RKO (cell line): ENCODE results near the gene CADPS2.
A peak's percentile ranks its signal among the peaks of the same experiment; 100 is the strongest.
"Not testable (repeated sequence)": the region's sequence is repeated elsewhere in the genome, so short reads cannot be mapped to it uniquely, and the experiment has no call there.

ENCODE experiments used
- DNase-seq: peaks from one replicate; pipeline ENCODE4 v3.0.0-alpha.2; 2016; ENCODE audit warnings: low spot score

CADPS2 gene

GRCh38 chr7:122307228-122307621 is 579.0 kb downstream of the CADPS2 start:
- DNase-seq = no peak

GRCh38 chr7:122306320-122307227 is 579.7 kb downstream of the CADPS2 start:
- DNase-seq = no peak

DNA sequence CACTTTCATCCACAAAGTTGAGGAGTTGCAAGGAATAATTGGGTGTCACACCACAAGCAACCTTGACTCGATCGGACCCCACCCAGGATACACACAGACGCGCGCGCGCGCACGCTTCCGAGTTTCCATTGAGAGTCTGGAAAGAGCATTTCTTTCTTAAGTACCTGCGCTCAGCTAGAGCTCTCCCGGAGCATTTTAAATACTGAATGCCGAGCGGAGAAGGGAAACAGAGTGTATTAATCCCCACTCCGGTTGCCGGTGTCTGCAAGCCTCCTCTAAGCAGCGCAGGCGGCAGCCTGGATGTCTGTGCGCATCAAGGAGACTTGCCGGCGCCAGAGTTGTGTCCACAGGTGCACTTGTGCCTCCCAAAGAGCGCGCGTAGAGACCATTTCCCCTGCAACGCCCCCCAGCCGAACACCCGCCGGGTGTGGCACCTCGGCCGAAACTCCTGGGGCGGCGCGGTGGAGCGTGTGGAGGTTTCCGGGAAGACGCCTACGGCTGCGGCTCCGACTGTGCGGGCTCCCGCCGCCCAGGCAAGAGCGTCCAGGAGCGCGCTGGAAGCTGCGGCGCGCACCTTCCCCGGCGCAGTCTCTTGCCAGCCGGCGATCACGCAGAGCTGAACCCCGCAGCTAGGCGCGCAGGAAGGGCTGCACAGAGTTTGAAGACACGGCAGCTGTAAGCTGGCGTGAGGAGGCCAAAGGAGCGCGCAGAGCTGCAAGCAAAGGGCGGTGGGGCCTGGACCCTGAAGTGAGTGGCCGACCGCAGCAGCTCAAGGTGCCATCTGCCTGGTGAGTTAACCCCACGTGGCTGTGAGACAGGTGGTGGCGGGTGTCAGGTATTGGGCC is 580.6 kb downstream of the CADPS2 start:
- DNase-seq = peak; percentile 43

DNA sequence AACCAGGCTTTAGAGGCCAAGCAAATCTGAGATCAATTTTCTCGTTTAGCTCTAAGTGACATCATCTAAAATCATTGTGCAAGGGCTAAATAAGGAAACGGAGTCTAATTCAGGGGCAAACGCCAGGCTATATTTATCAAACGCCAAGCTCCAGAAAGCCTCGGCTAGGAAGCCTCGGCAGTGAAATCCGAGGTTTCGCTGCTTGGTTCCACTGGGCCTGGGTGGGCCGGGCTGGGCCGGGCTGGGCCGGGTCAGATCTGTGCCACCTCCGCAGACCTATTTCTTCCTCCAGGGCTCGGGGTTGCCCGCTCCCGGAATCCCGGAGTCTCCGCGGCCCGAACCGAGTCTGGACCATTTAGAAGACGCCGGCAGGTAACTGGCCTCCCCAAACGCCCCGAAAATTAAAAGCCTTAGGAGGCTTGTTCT is 581.3 kb downstream of the CADPS2 start:
- no peak for DNase-seq

DNA sequence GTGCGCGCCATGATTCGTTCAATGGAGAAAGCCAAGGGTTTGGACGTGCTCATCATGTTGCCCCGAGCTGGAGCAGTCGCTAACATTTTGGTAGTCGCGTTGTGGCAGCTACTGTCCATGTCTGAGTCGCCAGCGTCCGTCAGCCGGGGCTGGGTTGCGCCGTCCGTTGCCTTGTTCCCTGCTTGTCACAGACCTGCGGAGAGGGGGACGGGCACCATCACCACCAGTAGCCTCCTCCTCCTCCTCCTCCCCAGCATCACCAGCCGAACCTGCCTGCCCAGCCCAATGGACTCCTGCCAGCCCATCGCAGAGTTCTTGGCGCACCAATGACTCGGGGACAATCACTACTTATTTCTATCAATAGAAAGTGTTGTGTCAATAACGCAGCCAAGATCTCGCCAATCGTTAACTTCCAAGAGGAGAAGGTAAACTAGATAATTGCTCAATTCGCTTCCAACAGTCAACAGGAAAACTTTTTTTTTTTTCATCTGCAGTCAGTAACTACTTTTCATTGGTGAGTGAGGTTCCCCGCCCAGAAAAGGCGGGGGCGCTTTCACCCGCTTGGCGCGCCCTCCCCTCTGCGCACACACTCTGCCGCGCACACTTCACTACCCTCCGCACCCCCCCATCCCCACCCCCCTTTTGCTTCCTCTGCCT is 581.8 kb downstream of the CADPS2 start, which contains the start of gene FEZF1:
Gene FEZF1 (minus strand): TSS at position 432 of the 657 bp plus-strand sequence. CDS start 313 bp downstream, at position 119.
- peak; percentile 73 for DNase-seq

DNA sequence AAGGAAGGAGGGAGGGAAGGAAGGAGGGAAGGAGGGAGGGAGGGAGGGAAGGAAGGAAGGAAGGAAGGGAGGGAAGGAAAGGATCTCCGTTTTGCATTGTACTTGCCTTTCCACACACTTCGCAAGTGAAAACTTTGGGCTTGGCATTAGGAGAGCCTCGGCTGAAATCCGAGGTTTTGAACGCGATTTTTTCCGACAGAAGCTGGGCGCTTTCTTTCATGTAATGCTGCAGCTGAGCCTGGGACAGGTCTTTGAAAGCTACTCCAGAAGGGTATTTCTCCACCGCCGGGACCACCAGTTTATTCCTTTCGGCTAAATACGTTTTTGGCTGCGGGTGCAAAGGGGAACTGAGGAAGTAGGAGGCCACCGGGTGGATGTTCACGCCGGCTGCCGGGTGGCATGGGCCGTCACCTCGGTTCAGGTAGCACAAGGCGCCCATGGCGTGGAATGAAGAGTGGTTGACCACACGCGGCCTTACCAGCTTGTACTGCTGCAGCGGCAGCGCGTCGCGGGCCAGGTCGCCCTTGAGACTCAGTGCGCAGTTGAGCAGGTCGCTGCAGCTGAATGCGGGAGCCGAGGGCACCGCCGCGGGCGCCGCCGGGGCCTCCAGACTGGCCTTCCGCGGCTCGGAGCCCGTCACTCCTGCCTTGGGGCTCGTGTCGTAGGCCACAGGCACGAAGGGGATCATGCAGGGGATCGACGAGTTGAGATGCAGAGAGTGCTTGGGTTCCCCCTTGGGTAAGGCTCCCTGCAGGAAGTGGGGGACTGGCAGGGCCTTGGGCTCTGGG is 582.5 kb downstream of the CADPS2 start:
- no peak for DNase-seq

GRCh38 chr7:122302761-122303530 is 583.3 kb downstream of the CADPS2 start:
- DNase-seq = no peak

DNA sequence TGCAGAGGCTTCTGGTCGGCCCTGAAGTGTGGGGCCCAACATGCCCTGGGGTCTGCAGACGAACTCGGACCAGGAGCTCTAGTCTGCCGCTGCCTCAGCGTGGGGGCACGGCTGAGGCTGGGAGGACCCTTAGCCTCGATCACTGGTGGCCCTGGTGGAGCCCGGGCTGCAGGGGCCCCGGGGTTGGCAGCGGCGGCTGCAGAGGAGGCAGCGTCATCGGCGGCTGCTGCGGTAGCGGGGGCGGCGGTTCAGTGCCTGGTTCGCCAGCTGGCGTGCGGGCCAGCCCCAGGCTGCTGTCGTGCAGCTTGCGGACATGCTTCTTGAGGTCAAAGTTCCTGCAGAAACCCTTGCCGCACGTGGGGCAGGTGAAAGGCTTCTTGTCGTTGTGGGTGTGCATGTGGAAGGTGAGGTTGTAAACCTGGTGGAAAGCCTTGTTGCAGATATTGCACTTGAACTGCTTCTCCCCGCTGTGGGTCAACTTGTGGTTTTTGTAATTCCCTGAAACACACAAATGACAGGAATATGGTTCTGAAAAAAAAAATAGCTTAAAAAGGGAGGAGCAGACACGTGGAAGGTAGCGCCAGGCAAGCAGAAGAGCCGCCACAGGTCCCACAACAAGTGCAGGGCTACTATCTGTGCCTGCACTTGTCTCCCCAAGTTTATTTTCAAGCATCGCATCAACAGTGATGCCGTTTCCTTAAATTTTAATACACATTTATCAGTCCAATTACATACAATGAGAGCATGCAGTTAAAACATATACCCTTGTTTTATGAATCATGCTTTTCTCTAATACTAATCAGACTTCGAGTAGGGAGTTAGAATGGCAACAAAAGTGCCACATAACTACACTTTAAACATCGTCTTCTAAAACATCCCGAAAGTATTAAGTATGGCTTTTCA is 584.2 kb downstream of the CADPS2 start:
- no peak for DNase-seq

DNA sequence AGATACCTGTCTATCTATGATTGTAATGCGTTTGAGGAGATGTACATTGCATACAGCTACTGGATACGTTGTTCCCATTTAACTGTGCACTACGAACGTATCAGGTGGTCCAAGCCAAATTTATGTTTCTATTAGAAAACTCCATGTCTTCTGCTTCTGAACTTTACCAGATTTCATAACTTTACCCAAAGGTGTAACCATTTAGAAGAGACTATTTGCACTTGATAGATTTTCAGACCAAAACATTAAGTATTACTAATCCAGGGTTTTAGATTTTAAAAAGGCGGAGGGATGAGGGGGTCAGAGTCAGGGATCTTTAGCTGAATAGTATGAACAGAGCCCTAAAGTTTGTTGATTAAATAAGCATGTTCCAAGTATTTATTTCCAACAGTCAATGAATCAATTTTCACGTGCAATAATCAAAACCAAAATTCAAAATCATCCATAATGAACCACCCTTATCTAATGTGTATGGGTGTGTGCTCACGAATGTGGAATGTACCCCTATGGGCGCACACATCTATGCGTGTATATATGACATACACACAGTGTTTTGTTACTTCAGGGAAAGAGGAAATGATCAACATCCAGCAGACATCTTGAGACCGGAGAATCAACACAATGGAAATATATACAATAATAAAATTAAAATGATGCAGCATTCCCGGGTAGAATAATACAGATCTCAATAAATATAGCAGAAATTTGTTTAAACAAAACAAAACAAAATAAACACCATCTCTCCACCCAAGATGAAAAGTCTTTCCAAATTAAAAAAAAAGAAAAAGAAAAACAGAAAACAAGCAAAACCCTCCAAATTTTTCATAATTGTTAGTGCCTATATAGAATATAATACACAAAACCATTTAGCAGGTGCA is 585.1 kb downstream of the CADPS2 start:
- no peak for DNase-seq

- DNase-seq = no peak
Measured at GRCh38 chr7:122300211-122300932, 585.9 kb downstream of the CADPS2 start.

- no peak for DNase-seq
Measured at GRCh38 chr7:122299624-122300210, 586.5 kb downstream of the CADPS2 start.

DNA sequence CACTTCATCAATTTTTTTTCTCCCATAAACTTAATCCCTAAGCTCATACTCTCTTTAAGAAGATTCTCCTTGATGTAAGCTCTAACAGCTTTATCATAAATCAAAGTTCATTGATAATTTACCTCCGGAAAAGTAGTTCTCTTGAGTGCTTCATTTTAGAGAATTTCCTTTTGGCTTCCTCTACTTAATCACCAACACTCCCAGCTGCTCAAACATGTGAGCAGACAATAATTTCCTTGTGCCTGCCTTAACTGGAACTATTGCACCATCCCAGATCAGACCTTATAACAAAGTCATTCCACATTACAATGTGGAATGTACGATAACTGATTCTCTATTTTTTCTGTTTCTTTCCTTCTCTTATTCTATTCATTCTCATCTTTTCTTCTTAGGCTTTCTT is 587.6 kb downstream of the CADPS2 start:
- no peak for DNase-seq

- DNase-seq = no peak
Measured at GRCh38 chr7:122298131-122298530, 588.1 kb downstream of the CADPS2 start.

DNA sequence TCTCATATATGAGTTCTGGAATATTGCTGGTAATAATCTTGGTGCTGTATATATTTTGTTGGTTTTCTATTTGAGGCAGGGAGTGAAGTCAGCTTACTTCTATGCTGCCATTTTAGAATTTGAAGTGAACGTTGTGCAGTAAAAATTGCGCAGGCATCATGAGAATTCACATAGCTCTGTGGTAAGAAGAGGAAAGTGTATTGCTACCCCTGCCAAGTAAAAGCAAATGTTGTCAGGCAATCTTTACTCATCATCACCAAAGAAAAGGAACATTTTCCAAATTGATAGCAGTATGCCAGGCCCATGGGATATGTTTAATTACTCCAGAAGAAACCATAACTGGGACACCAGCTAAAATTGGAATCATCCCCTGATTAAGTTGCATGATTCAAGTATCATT is 595.1 kb downstream of the CADPS2 start:
- no peak for DNase-seq

DNA sequence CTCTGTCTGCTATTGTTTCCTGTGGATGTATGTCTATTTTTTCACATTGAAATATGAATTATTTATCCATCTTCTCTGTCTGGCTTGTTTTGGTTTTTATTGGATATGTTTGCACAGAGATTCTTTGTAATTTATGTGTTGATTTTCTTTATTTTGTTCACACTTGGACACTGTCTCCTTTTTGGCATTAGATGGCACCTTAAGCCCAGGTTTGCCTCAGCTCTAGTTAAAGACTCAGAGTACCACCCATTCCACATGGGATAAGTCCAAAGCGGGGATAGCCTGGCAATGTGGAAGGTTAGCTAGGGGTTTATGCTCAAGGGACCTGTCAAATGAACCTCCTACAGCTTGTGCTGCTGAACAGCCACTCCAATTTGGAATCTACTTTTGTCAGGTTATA is 595.8 kb downstream of the CADPS2 start:
- DNase-seq = no peak

GRCh38 chr7:122289426-122289825 is 596.8 kb downstream of the CADPS2 start:
- DNase-seq = no peak

GRCh38 chr7:122284608-122285007 is 601.7 kb downstream of the CADPS2 start:
- DNase-seq = not testable (repeated sequence)

DNA sequence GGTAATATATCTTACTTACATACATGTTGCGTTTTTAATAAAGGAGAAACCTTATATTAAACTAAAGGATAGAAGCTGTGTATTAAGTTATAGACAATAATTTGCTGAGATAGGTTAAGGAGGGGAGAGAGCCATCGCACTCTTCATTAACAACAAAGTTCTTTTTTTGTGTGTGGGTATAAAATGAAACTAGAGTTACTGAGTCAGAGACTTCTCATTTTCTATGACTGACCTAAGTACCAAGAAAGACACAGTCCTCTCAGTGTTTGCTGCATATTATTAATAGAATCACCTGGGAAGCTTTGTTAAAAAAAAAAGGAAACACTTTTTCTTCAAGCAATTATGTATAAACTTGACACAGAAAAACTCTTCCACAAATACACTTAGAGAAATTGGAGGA is 613.1 kb downstream of the CADPS2 start:
- DNase-seq = no peak
